Measurements from ENCODE around the gene GNG7. TPM values are rescaled to one million over a fixed set of nuclear protein-coding genes. Genes with fewer than 3 reads are reported as not detected.
"Not testable (repeated sequence)": the region's sequence is repeated elsewhere in the genome, so short reads cannot be mapped to it uniquely, and the experiment has no call there.

Gene GNG7
- total RNA-seq, 1 donor = 5.1 TPM

DNA sequence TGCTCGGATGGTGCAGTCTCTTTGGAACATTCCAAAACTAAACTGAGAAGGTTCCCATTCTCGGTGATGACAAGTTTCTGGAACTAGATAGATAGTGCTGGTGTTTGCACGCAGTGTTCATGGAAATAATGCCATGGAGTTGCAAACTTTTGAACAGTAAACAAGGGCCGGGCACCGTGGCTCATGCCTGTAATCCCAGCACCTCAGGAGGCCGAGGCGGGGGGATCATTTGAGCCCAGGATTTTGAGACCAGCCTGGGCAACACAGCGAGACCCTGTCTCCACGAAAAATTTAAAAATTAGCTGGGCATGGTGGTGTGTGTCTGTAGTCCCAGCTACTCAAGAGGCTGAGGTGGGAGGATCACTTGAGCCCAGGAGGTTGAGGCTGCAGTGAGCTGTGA is 95.7 kb downstream of the GNG7 start:
- DNase-seq (ENCODE audit: low read depth in 2 of 3, low spot score in 2 of 3) = not testable (repeated sequence)

GRCh38 chr19:2605889-2606288 is 96.6 kb downstream of the GNG7 start:
- DNase-seq (ENCODE audit: low read depth in 2 of 3, low spot score in 2 of 3) = not testable (repeated sequence)

DNA sequence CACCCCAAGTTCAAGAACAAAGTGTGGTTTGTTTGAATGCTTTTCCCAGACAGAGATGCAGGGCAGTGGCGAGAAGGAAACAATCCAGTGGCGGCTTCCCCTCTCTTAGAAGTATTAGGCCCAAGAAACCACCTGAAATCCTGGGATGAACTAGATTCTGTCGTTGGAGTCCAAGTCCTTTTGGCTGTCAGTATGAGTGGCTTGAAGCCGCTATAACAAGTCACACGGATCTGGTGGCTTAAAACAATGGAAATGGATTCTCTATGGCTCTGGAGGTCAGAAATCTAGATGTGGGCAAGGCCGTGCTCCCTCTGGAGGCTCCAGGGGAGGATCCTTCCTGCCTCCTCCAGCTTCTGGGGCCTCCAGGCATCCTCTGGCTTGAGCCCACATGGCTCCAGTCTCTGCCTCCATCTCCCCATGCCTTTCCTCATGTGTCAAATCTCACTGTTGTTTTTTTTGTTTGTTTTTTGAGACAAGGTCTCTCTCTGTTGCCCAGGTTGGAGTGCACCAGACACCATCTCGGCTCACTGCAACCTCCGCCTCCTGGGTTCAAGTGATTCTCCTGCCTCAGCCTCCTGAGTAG is 97.7 kb downstream of the GNG7 start:
- DNase-seq (ENCODE audit: low read depth in 2 of 3, low spot score in 2 of 3) = no peak

GRCh38 chr19:2603334-2603733 is 99.2 kb downstream of the GNG7 start:
- DNase-seq (ENCODE audit: low read depth in 2 of 3, low spot score in 2 of 3) = no peak

DNA sequence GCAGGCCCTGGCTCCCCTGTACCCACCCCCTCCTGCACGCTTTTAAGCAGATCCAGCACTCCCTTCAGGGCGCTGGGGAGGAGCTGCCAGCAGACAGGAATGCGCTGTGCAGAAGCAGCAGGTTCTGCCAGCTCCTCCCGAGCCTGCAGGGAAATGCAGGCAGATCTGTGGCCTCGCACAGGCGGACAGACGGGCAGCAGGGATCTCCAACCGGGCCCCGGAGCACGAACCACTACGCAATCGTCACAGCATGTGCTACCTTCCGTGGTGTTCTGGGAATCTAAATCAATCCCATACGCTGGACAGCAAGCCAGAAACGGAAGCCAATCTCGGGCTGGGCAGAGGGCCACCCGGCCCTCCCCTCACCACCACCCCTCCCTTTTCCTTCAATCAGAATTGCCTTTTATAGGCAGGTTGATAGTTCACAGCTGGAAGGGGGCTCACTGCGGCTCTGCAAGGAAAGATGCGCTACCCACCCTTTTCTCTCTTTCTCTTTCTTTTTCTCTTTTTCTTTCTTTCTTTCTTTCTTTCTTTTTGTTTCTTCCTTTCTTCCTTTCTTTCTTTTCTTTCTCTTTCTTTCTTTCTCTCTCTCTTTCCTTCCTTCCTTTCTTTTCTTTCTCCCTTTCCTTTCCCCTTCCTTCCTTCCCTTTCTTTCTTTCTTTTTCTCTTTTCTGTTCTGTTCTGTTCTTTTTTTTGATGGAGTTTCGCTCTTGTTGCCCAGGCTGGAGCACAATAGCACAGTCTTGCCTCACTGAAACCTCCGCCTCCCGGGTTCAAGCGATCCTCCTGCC is 99.9 kb downstream of the GNG7 start:
- DNase-seq (ENCODE audit: low read depth in 2 of 3, low spot score in 2 of 3) = no peak

DNA sequence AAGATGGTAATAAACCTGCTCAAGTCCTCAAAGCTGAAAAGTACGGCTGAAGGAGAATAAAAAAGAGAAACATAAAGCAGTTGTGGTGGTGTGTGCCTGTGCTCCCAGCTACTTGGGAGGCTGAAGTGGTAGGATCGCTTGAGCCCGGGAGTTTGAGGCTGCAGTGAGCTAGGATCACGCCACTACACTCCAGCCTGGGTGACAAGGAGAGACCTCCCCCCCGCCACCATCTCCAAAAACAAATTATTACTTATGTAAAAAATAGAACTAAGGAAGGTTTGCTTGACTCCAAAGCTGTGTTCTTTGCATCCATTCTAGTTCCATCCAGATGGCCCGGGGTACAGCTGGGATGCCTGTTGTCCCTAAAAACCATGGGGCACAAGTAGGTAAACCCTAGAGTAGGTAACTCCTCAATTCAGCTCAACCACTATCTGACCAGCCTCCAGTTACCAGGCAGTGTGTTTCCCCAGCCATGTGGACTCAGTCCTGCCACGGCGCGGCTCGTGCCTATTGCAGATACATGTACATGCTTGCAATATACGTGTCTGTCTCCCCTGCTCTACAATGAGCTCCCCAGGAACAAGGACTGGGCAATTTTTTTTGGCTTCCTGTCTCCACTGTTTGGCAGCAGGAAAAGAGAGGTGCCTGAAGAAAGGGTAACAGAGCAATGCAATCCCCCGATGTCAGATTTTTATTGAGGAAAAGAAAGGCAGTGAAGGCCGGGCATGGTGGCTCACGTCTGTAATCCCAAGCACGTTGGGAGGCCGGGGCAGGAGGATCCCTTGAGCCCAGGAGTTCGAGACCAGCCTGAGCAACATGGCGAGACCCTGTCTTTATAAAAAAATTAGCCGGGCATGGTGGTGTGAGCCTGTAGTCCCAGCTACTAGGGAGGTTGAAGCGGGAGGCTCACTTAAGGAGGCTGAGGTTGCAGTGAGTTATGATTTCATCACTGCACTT is 101.3 kb downstream of the GNG7 start:
- DNase-seq (ENCODE audit: low read depth in 2 of 3, low spot score in 2 of 3) = no peak

DNA sequence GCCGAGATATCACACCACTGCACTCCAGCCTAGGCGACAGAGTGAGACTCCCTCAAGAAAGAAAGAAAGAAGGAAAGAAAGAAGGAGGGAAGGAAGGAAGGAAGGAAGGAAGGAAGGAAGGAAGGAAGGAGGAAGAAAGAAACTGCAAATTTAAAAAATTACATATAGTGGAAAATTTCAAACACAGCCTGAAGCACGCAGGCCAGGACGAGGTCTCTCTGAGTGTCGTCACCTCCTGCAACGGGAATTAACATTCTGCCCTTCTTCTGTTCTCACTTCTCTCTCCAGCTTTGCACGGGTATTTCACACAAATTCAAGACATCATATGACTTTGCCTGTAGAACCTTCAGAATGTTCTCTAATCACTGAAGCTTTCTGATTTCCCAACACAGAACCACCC is 108.2 kb downstream of the GNG7 start:
- no peak for DNase-seq (ENCODE audit: low read depth in 2 of 3, low spot score in 2 of 3)

DNA sequence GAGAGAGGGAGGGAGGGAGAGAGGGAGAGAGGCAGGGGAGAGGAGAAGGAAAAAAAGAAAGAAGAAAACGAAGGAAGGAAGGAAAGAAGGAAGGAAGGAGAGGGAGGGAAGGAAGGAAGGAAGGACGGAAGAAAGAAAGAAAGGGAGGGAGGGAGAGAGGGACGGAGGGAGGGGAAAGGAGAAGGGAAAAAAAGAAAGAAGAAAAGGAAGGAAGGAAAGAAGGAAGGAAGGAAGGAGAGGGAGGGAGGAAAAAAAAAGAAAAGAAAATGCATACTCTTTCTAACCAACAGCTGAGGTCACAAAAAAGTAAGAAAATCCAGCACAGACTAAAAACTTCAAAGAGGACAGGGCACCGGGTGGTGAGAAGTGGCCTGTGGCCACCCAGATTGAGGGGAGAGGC is 109.7 kb downstream of the GNG7 start:
- no peak for DNase-seq (ENCODE audit: low read depth in 2 of 3, low spot score in 2 of 3)

GRCh38 chr19:2591537-2592291 is 110.8 kb downstream of the GNG7 start:
- no peak for DNase-seq (ENCODE audit: low read depth in 2 of 3, low spot score in 2 of 3)

GRCh38 chr19:2590630-2591399 is 111.7 kb downstream of the GNG7 start:
- no peak for DNase-seq (ENCODE audit: low read depth in 2 of 3, low spot score in 2 of 3)

DNA sequence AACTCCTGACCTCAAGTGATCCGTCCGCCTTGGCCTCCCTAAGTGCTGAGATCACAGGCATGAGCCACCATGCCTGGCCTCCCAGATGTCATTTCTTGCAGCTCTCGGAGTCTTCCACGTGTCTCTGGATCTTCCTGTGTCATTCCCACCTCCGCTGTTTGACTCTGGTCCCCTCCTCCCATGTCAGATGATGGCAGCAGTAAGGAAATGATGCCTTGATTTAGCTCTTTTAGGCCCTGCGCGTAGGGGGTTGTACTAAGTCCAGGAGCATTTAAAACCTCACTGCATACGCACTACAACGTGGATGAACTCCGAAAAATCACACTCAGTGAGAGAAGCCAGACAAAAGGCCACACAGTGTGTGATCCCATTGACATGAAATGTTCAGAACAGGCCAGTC is 113.1 kb downstream of the GNG7 start:
- no peak for DNase-seq (ENCODE audit: low read depth in 2 of 3, low spot score in 2 of 3)

- no peak for DNase-seq (ENCODE audit: low read depth in 2 of 3, low spot score in 2 of 3)
Observed at GRCh38 chr19:2588081-2588777, 114.3 kb downstream of the GNG7 start.

GRCh38 chr19:2587001-2587719 is 115.3 kb downstream of the GNG7 start:
- DNase-seq (ENCODE audit: low read depth in 2 of 3, low spot score in 2 of 3) = no peak

DNA sequence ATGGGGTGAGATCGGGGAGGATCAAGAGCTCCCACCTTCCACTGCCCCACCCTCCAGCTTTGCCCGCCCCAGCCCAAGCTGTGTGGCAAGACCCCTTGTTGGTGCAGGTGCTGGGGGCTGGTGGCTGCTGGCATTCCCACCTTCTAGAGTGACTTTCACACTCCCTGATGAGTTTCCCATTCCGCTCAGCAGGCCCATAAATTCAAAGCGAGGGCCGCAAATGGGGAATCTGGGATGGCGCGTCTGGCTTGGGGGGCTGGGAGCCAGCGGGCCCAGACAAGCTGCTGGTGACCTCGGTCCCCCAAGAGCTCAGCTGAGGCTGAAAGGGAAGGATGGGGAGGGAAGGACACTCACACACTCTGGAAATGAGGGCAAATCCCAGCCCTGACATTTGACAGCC is 116.3 kb downstream of the GNG7 start:
- DNase-seq (ENCODE audit: low read depth in 2 of 3, low spot score in 2 of 3) = no peak

DNA sequence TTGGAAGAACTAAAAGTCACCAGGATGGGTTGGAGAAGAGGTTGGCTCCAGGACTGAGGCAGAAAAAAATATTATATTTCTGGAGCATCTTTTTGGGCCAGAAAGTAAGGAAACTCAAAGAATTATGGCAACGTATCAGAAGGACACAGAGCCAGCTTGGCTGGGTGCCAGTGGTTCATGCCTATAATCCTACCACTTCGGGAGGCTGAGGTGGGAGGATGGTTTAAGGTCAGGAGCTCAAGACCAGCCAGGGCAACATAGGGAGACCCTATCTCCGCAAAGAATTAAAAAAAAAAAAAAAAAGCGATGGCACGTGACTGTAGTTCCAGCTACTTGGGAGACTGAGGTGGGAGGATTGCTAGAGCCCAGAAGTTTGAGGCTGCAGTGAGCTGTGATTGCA is 118.5 kb downstream of the GNG7 start:
- DNase-seq (ENCODE audit: low read depth in 2 of 3, low spot score in 2 of 3) = no peak

DNA sequence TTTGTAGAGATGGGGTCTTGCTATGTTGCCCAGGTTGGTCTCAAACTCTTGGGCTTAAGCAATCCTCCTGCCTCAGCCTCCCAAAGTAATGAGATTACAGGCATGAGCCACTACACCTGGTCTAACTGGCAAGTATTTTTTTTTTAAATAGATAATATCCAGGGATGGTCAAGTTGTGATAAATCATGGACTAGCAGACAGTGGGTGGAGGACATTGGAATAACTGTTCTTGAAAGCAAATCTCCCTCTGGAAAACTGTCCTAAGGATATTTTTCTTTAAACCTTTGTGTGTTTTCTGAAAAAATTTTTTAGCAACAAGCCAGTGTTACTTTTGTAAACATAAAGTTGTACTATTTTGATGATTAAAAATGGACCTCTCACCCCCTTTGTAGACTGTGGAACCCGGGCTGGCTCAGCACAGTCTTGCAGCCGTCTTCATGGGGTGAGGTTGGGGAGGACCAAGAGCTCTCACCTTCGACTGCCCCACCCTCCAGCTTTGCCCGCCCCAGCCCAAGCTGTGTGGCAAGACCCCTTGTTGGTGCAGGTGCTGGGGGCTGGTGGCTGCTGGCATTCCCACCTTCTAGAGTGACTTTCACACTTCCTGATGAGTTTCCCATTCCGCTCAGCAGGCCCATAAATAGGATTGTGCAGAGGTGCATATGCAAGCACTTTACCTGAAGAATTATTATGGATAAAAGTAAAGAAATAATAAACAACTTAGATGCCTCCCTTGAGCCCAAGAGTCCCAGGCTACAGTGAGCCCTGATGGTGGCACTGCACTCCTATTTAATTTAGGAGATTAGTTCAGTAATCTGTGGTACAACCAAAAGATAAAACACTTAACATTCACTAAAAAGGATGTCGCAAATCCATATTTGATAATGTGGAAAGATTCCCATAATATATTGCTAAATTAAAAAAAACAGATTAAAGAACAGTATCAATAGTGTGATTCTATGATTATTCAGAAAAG is 119.2 kb downstream of the GNG7 start:
- peak in 2 of 3 donors; percentile 11 to 47 for DNase-seq (ENCODE audit: low read depth in 2 of 3, low spot score in 2 of 3)

DNA sequence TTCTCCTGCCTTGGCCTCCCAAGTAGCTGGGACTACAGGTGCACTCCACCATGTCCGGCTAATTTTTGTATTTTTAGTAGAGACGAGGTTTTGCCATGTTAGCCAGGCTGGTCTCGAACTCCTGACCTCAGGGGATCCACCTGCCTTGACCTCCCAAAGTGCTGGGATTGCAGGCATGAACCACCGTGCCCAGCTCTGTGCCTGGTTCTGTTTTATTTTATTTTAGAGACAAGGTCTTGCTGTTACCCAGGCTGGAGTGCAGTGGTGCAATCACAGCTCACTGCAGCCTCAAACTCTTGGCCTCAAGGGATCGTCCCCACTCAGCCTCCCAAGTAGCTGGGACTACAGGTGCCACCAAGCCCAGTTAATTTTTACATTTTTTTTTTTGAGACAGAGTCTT is 122.1 kb downstream of the GNG7 start:
- DNase-seq (ENCODE audit: low read depth in 2 of 3, low spot score in 2 of 3) = not testable (repeated sequence)
